Activated T-cell treated with anti-CD3 and anti-CD28 coated beads for 24 hours (primary cell): ENCODE data around the gene PTPN5.

ENCODE experiments used
- DNase-seq: peaks from one replicate; pipeline ENCODE4 v3.0.0-alpha.2; 2020; ENCODE audit warnings: low read depth

Gene PTPN5

DNA sequence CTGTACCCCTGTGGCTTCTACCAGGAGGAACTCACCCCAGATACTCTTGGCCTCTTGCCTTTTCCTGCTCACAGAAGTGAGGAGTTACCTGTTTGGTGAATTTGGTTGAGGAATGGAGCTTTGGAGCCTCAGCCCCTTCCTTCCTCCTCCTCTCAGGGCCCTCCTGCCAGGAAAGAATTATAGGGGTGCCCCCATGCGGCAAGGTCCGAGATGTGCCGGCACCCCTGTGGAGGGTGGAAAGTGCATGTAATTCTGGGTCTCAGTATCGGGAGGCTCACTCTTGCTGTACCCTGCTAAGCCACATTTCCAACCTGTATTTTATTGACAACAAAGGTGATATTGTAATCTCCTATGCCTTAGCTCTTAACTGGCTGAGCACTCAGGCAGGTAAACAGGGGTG is 51.9 kb downstream of the PTPN5 start:
- DNase-seq, result no peak

DNA sequence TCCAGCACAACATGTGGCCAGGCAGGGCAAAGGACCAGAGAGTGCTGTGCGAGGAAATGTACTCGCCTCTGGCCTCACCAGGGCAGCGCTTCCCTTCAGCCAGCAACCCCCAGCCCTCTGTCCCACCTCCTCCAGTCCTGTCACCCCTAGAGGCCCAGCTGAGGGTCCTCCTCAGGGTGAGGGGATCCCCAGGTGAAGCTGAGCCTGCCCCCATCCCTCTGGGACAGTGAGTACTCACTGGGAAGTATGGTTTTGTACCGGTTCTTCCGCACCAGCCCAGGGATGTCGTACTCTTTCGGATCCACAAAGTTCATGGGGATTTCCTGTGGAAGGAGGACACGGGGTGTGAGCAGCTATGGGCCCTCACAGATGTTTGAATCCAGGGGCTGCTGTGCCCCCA is 54.0 kb downstream of the PTPN5 start:
- DNase-seq, result no peak

DNA sequence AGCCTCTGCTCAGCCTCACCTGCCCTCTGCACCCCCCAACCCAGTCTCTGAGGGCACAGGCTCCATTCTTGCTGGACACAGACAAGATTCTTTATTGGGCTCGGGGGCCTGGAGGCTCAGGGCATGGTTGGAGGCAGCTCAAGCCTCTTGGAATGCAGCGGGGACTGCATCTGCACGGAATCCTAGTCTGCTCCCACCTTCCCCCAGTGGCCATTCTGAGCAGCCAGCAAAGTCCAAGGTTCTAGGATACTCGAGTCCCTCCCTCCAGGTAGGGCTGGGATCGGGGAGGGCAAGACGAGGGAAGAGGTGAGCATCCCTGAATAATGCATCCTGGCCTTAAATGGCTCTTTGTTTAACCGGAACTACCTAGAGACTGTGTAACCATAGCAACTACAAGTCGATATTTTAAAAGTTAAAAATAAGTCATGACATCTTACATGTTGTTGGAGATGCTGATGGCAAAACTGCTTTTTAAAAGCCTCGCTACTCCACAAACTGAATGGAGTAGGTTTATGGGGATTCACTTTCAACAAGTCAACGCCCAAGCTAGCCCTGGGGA is 54.9 kb downstream of the PTPN5 start:
- DNase-seq, result no peak

DNA sequence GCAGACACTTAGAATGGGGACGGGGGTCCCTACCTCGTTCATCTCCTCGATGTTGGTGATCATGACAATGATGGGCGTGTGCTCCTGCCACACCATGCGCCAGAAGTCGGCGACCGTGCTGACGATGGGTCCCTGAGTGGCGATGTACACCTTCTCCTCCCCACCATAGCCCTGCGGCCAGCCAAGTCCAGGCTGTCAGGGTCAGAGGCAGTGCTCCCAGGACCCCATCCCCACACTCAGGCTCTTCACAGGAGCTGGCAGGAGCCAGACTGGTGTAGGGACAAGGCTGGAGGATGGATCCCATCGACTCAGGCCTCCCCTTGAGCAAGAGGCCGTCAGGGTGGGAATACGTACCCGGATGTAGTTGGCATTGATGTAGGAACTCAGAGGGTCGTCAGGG is 58.4 kb downstream of the PTPN5 start:
- no peak for DNase-seq

DNA sequence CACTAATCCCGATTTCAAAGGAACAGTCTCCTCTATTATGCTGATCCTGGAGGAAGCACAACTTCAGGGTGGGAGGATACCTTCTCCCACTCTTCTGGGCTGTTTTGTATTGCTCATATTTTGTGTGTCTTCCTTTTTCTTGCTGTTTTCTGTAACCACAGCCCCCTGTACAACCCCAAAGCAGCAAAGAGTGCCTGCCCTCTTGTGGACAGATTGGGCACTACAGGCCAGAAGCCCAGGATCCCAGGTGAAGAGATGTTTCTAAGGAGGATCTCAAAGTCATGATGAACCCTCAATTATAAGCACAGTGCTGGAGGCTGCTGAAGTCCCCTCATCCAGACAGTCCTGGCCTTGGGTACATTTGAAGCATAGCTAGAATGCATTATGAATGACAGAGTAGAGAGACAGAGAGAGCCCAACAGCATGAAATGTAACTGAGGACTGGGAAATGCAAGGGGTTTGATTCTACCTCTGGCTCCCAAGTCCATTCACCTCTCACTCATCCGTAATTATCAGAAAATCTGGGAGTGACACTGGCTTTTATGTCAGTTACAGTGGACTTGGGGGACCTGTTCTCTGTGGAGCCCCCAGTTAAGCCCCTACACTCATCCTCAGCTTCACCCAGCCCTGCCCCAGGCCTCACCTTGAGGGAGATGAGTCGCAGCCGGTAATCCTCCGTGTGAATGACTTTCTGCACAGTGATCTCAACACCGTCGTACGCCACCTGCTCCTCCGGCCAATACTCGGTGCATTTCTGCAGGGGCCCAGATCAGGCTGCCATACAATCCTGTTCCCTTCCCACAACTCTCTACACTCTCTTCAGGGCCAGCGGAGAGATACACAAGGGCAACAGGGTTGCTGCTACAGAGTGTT is 59.4 kb downstream of the PTPN5 start:
- DNase-seq, result peak; percentile 60

DNA sequence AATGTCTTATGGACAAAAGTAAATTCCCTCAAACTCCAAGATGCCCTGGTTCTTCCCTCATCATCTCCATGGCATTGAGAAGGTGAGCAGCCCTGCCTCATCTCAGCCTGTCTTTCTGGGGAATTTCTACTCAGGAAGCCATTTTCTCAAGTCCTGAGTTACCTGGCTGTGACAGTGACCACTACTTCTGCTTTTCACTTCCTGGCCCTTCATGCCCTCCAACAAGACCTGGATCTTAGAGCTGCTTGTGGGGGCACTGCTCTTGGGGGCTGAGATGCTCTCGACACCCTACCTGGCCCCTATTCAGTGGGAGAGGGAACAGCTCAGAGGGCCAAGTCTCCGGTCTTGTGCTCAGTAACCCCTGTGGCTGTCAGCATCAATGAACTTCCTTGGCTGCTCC is 60.2 kb downstream of the PTPN5 start:
- DNase-seq, result no peak

DNA sequence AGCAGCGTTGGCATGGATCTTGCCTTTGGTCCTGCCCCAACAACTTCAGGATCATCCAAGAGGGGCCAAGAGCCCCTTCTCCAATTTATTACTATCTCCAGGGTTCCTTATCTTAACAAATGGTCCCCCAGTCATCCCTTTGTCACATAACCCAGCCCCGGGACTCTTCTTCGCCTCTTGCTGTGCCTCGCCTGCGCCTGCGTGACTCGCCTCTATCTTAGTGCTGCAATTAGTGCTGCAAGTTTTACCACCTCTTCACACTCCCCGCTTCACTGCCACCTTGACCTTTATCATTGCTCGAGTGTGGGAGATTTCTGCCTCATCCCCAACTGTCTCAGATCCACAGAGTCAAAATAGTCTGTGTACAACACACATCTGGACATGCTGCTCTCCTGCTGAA is 61.6 kb downstream of the PTPN5 start:
- no peak for DNase-seq

DNA sequence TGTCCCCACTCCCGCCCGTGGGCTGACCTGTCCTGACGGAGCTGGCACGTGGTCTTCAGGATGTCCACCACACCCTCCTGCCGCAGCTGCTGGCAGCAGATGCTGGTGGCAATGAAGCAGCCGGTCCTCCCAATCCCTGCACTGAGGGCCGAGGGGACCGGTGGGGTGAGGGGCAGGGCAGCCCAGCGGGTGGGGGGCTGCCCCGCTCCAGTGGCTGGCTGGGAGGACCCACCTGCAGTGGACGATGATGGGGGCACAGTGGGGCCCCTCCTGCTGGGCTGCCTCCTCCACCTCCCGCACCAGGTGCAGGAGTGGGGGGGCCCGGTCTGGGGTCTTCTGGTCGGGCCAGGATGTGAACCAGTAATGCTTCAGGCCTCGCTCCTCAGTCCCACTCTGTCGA is 62.2 kb downstream of the PTPN5 start:
- no peak for DNase-seq

DNA sequence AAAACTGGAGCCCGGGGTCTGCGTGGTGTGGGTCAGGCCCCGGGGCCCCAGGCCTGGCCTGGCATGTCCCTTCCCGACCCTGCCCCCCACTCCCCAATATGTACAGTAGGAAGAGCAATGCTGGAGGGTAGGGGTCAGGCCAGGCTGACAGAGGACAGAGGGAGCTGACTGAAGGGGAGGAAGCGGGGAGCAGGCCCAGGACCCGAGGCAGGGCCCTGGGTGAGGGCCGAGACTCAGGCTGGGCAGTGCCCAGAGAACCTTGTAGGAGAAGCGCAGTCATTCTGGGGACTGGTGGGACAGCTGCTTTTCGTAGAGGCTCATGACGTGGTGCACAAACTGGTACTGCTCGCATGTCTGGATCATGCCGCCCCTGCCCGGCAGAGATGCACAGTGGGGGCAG is 62.9 kb downstream of the PTPN5 start:
- DNase-seq, result no peak

DNA sequence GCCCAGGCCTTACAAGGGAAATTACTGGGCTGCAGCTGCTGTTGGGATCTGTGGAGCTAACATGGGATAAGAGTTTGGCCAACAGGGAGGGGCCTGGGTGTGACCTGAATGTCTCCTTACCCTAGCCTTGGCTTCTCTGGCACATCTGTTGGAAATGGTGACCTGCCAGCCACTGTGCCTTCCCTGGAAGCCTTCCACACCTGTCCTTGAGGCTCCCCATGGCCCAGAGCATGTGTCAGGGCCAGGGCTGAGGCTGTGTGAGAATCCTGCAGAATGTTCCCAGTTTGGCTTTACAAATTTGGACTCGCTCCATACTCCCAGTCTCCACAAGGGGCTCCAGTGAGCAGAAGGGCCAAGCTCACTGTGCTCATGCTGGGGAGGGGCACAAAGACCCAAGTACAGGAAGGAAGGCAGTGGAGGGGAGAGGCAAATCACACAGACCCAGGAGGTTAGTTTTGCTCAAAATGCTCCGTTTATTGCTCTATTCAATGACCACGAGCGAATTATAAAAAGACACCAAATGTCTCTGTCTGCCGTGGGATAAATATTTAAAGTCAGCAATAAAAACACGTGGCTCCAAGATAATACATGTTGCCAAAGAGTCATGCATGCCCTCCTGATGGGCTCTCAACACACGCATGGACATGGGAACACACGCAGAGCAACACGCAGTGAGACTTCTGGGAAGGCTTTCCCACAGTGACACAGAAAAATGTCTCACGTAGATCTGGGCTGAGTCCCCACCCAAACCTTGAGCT is 63.9 kb downstream of the PTPN5 start:
- DNase-seq, result peak; percentile 30

DNA sequence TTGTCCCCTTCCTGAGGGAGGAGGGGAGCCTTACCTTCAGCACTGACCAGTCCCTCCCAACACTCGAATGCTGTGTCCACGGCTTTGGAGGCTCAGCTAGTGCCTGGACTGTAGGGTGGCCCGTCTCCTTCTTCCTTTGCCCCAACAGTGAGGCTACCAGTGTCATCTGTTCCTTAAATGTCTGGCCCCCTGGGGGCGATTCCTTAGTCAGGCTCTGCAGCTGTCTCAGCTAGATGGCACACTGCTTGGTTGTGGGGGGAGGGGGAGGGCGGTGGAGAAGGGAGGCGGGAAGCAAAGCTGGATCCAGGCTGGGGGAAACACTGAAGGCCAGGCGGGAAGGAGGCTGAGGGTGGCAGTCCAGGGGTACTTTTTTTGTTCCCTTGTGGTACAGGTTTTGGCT is 65.6 kb downstream of the PTPN5 start, which contains the start of gene IGSF22:
Gene IGSF22, minus strand, starts transcription at position 149 of the 400 bp plus-strand sequence. CDS start 1,952 bp downstream, outside the sequence.
- DNase-seq, result no peak

DNA sequence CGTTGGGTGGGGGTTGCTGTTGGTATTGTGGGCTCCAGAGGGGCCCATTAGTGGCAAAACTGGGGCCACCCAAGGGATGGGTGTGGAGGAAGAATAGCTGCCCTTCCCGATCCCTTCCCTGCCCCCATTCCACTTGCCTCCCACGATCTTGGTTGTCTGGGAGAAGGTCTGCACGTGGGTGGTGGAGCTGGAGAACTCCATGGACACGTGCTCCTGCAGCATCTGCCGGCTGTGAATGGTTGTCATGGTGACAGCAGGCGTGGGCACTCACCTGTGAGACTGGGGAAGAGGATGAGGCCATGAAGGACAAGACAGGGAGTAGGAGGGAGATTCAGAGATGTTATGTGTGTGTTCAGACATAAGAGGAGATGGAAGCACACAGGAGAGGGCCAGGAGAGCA is 67.6 kb downstream of the PTPN5 start:
- no peak for DNase-seq

DNA sequence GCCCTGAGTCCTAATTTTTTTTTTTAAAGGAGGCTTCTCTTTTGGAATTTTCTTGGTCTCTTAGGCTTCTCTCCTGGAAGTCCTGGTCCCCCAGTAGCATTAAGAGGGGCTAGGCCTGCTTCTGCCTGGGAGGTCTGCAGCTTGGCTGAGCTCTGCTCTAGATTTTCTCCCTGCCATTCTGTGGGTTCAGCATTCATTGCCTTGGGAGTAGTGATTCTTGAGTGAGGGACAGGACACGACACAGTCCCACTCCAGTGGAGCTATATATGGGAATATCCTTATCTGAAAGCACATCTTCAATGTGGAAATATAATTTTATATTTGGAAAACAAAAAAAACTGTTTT is 69.3 kb downstream of the PTPN5 start:
- DNase-seq, result no peak

DNA sequence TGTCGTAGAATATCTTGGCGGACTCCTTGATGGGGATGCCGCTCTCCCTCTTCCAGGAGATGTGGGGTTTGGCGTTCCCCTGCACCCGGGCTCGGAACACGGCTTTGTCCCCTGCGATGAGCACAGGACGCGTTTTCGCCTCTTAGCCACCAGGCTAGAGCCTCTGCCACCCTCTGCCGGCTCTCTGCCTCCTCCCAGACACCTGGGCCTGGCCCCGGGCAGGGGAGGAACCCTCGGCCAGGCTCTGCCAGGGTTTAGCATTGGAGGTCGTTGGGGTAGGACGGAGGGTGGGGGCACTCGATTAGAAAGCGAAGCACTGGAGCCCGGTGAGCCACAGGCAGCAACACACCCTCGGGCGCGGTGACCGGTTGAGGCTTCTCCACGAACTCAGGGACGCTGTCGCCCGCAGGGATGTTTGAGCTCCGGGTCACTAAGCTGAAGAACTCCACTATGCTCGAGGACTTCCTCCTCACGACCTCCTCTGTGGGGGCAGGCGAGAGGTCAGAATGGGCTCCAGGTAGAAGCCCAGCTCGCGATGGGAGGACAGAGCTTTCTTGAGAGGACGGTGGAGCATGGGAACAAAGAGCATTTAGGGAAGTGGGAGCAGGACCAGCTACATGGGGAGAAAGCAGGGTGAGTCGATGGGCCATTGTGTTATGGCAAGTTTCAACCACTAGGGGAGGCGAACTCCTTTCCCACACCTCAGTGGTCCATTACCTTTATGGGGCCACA is 69.9 kb downstream of the PTPN5 start:
- DNase-seq, result peak; percentile 39

DNA sequence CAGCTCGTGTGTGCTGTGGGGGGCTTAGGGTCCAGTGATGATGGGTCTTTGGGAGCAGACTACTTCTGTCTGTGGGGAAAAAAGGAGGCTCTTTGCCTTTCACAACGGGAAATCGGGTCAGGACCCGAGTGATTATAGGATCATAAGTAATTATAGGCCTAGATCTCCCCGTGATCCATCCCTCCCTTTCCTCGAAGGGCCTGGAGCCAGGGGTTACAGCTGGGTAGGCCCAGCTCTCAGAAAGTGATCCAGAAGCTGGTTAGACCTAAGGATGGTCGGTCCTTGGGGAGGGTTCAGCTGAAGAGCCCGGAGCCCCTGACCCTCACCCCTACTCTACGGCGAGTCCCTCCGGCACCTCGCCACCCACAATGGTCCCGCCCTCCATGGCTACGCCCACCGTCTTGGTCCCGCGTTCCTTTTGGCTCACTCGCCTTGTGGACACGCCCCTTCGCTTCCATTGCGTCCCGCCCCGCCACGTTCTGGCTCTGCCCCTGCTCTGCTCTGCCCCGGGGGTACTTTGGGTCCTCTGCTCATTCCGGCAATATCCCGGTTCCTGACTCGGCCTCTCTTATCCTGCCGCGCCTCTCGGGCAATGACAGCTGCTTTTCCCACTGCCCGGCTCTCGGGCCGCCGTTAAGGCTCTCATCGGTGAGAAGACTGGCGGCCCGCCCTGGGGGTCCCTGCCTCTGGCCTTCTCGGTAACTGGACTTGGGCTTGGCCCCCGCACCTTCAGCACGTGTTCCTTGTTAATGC is 70.6 kb downstream of the PTPN5 start:
- DNase-seq, result peak; percentile 78

DNA sequence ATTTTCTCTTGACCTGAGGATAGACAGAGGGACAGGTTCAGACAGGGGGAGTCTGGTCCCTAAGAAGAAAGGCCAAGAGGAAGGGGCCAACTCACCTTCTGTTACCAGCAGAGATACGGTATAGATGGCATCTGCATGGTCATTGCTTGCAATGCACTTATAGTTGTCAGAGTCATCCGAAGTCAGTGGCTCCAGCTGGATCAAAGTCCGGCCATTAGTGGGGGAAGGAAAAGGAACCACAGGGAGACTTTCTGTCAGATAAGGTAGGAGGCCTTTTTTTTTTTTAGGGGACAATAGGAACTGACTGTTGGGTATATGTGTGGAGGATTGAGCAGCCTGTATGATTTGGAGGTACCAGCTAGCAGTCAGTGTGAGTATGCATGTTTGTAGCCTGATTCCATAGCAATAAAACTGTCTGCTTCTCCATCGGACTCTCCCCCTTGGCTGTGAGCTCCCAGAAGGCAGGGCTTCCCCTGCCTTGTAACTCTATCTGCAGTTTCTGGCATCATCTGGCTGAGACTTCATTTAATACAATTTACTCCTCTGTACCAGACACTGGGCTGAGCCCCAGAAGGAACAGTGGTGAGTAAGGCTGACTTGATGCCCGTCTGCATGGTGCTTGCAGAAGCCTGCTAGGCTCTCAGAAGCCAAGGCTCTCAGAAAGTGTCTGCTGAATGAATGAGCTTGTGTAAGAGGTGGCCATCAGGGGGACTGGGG is 71.3 kb downstream of the PTPN5 start:
- DNase-seq, result no peak

DNA sequence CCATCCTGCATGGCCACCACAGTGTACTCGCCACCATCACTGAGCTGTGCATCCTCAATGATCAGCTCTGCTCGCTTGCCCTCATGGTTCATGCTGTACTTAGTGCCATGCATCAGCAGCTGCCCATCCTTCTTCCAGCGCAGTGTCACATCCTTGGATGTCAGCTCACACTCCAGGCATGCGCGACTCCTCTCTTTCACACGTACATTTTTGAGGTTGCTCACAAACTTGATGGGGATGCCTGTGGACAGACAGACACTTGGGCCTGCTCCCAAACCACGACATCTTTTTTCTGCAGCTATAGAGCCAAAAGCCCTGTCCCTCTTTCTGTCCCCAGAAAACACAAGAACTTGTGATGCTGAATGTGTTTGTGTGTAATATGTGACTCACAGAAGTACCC is 76.1 kb downstream of the PTPN5 start:
- no peak for DNase-seq

DNA sequence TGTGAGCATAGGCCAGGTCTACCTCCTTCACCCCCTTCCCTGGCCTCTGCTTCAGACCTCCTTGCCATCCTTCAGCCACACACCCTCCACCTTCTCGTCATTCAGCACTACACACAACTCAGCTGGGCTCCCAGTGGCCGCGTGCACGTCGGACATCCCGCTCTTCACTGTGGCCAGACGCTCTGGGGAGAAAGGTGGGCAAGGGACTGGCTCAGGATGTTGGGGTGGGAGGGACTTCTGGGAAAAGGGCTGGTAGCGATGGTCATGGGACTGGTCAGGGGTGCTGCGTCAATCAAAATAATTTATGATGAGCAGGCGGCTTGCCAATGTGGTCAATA is 77.2 kb downstream of the PTPN5 start:
- DNase-seq, result no peak

DNA sequence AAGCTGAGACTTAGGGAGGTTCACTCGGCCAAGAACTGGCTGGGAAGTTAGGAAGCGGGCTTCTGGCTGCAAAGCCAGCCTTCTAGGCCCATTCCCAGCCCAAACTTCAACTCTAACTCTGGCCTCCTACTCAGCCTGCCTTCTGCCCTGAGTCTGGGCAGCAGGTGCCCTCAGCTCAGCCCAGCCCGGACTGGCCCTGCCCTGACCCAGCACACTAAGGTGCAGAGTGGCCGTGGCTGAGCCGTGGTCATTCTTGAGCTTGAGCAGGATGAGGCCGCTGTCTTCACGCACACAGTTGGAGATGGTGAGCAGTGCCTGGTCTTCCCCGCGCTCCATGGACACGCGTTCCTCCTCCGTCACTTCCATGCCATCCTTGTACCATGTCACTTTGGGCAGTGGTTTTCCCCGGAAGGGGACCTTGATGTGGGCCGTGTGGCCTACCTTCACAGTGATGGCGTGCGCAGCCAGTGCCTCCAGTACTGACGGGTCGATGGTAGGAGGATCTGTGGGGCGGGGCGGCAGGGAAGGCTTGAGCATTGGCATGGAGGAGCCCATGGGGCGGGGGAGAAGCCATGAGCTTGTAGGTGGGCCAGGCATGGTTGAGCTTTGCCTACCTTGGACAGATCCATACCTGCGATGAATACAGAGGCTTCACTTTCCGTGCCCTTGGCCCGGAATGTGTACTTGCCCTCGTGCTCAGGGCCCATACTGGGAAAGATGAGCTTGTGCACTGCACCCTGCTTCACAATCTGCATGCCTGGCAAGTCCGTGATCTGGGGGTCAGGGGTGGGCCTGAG is 77.8 kb downstream of the PTPN5 start:
- DNase-seq, result no peak

DNA sequence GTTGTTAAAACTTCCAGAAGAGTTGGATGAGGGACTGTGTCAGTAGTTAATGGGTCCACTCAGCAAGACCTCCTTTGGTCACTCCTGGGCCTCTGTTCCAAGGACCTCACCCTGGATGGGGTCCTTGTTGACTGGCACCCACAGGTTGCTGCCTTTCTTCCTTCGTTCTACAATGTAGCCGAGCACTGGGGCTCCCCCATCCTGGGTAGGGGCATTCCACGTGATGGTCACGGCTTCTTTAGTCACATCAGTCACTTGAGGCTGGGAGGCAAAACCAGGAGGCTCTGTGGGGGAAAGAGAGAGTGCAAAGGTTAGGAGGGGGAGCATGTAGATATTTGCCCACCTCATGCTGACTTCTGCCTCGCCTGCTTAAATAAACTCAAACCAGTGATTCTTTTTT is 81.1 kb downstream of the PTPN5 start:
- DNase-seq, result no peak
